Breast epithelium (tissue), 4 donors: ENCODE data around the gene CELF3. TPM values are rescaled to one million over a fixed set of nuclear protein-coding genes. Genes with fewer than 3 reads are reported as not detected.

Experiments used
- DNase-seq, 2 donors: peaks; one replicate each; pipeline ENCODE4 v3.0.0-alpha.2; 2019; ENCODE audit warnings: low spot score in 2 of 2
- H3K27ac ChIP-seq, 2 donors: fragments of 200-600 bp; sonication (generic) in 1 of 2; one replicate each; pipeline ENCODE4 v1.5.1; 2016 to 2019; ENCODE audit warnings: mild to moderate bottlenecking in 1 of 2
- H3K27me3 ChIP-seq, 2 donors: fragments of 200-600 bp; sonication (generic) in 1 of 2; one replicate each; pipeline versions ENCODE4 v1.5.1 to v1.6.0; 2017 to 2019; ENCODE audit warnings: control low read depth in 1 of 2, mild to moderate bottlenecking in 1 of 2
- H3K36me3 ChIP-seq: fragments of 200-600 bp; one replicate; pipeline ENCODE4 v1.5.1; 2019
- H3K4me1 ChIP-seq, 2 donors: fragments of 200-600 bp; sonication (generic); one replicate each; pipeline ENCODE4 v1.5.1; 2016 to 2019; ENCODE audit warnings: control low read depth in 1 of 2
- H3K4me3 ChIP-seq, 3 donors: fragments of 200-600 bp; sonication (generic); 1 replicate in 2 of 3; 2 replicates in 1 of 3; pipeline ENCODE4 v1.5.1; 2016 to 2019; ENCODE audit warnings: mild to moderate bottlenecking in 3 of 3, moderate library complexity in 2 of 3
- H3K9me3 ChIP-seq, 2 donors: fragments of 200-600 bp; sonication (generic) in 1 of 2; one replicate each; pipeline ENCODE4 v1.5.1; 2016 to 2019; ENCODE audit warnings: control low read depth in 1 of 2
- CTCF ChIP-seq, 3 donors: fragments of 450-650 bp; IDR thresholded peaks; one replicate each; pipeline ENCODE4 v1.5.1; 2016 to 2017; ENCODE audit warnings: antibody characterized with exemption in 3 of 3, mild to moderate bottlenecking in 3 of 3, moderate library complexity in 3 of 3
- POLR2A ChIP-seq: fragments of 450-650 bp; IDR thresholded peaks from one replicate; pipeline ENCODE4 v1.6.1; 2016; ENCODE audit warnings: antibody characterized with exemption, mild to moderate bottlenecking, moderate library complexity
- POLR2AphosphoS5 ChIP-seq, 3 donors: sonication (generic); formaldehyde crosslinking; IDR thresholded peaks; one replicate each; pipeline ENCODE4 v1.6.1; 2017; ENCODE audit warnings: antibody characterized with exemption in 3 of 3
- intact Hi-C: fragments of 100-400 bp; cut with DNase I; formaldehyde crosslinking; loops from one replicate; pipeline ENCODE4 v1.15.1; 2023; ENCODE audit warnings: low total_unique reads
- total RNA-seq, 3 donors: library from RNA; depleted of rRNA; stranded (reverse); fragments of >200 nt; gene quantifications; one replicate each; pipeline ENCODE4 v1.1.0, GENCODE V29; 2016

Gene CELF3
- total RNA-seq, 3 donors from 2014 or later: not detected

DNA sequence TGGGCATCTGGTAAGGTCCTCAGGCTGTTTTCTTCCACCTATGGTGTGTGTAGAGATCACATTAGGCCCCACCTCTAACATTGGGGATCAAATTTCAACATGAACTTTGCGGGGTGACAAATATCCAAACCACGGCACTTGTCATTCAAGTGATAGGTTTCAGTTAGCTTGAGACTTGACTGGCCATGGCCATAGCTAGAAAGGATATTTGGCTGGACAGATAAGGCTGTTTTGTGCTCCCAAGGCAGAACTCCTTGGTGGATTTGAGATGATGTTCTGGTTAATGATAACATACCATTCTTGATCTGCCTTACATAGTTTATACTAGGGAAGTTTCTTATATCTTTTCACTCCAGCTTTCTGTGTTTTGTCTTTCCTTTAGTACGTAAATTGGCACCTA is 48.5 kb downstream of the CELF3 start:
- no peak for DNase-seq
- Histone ChIP-seq H3K4me3 (no peak overlapping the region), H3K27me3 (no peaks in the 10 kb centered on the region), H3K4me1 (no peaks in the 10 kb centered on the region), H3K36me3 (no peaks in the 10 kb centered on the region), H3K9me3 (no peaks in the 10 kb centered on the region), H3K27ac (no peak overlapping the region)
- TF ChIP-seq POLR2A (no peak), CTCF (IDR thresholded peaks at IDR 0.05) (no peak), POLR2AphosphoS5 (IDR thresholded peaks at IDR 0.05) (no peak)
- intact Hi-C loops: no loop called here

DNA sequence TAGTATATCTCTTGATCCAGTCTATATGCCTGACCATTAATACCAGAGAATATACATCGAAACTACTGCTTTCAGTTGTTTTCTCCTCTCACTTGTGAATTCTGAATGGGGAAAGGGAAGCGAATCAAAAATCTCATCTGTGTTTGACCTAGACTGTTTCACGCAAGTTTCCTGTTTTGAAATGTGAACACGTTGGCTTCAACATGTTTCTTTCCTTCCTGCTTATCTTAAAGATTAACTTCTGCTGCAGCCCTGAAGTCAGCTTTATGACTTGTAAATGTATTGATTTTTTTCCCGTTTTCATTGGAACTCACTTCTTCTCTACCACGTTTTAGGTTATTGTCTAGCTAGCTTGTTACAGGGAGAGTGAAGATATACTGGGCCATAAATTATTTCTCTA is 54.9 kb downstream of the CELF3 start:
- TF ChIP-seq POLR2A (no peak), CTCF (IDR thresholded peaks at IDR 0.05) (no peak), POLR2AphosphoS5 (IDR thresholded peaks at IDR 0.05) (no peak)
- no peaks in the 10 kb centered on the region for H3K36me3 ChIP-seq

DNA sequence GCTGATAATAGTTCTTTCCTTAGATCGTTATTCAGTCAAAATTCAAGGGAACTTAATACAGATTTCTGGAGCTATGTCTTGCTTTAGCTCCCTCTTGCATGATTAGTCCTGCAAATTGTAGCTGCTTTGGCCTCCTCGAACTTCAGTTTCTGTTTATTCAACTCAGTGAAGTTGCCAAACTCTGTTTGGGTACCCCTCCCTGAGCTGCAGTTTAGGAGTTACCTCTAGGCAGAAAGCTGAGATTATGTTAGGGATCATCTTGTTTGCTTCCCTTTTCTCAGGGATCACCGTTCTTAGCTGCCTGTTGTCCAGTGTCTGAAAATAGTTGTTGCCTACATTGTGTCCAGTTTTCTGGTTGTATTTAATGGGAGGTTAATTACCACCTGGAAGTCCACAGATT is 61.2 kb downstream of the CELF3 start:
- no peaks in the 10 kb centered on the region for H3K27me3 ChIP-seq
- no peak for DNase-seq
- no peaks in the 10 kb centered on the region for H3K4me1 ChIP-seq
- no peak overlapping the region for H3K4me3 ChIP-seq
- no peak for TF ChIP-seq CTCF (IDR thresholded peaks at IDR 0.05)
- no peak for TF ChIP-seq POLR2AphosphoS5 (IDR thresholded peaks at IDR 0.05)
- no peak for TF ChIP-seq POLR2A
- no peak overlapping the region for H3K27ac ChIP-seq
- no peaks in the 10 kb centered on the region for H3K36me3 ChIP-seq
- no peaks in the 10 kb centered on the region for H3K9me3 ChIP-seq
- intact Hi-C loops: no loop called here

More for the DNA sequence above, 54.9 kb downstream of the CELF3 start:
- intact Hi-C loops: no loop called here
- DNase-seq: no peak
- no peaks in the 10 kb centered on the region for H3K4me1 ChIP-seq
- H3K9me3 ChIP-seq: no peaks in the 10 kb centered on the region
- no peak overlapping the region for H3K4me3 ChIP-seq
- H3K27me3 ChIP-seq: no peaks in the 10 kb centered on the region
- H3K27ac ChIP-seq: no peak overlapping the region

- H3K36me3 ChIP-seq: no peaks in the 10 kb centered on the region
- no peak for DNase-seq
- no peak overlapping the region for H3K4me3 ChIP-seq
- no peak overlapping the region for H3K27ac ChIP-seq
- H3K27me3 ChIP-seq: no peaks in the 10 kb centered on the region
- H3K9me3 ChIP-seq: no peaks in the 10 kb centered on the region
- intact Hi-C loops: no loop called here
- no peaks in the 10 kb centered on the region for H3K4me1 ChIP-seq
- TF ChIP-seq CTCF (IDR thresholded peaks at IDR 0.05): no peak
These were observed 63.2 kb downstream of the CELF3 start for GRCh38 chr1:151653397-151653796.

Other genes with a start within 250 kb of the CELF3 start
- gene CGN, start 205.4 kb downstream of the CELF3 start, total RNA-seq: 10 to 100 TPM in 2 of 3 donors, under 1 TPM in 1; 0.16 to 28.1 (median 13.4) TPM
- gene TUFT1, start 176.5 kb downstream of the CELF3 start, total RNA-seq: 10 to 100 TPM in 2 of 3 donors, 1 to 10 TPM in 1; 7.2 to 21.2 (median 13.4) TPM
- 10 to 100 TPM; 41.3 to 46.8 (median 43.6) TPM for gene SNX27, start 104.8 kb downstream of the CELF3 start, total RNA-seq
- not detected for gene RIIAD1, start 4.7 kb upstream of the CELF3 start, total RNA-seq
- 10 to 100 TPM; 58.3 to 68.5 (median 66.9) TPM for gene MRPL9, start 46.7 kb upstream of the CELF3 start, total RNA-seq
- 1 to 10 TPM; 5.6 to 9.7 (median 6.7) TPM for gene TDRKH, start 73.7 kb upstream of the CELF3 start, total RNA-seq
- under 1 TPM; 0.16 to 0.88 (median 0.33) TPM for gene LINGO4, start 88.6 kb upstream of the CELF3 start, total RNA-seq
- gene RORC, start 115.0 kb upstream of the CELF3 start, total RNA-seq: 10 to 100 TPM in 2 of 3 donors, 1 to 10 TPM in 1; 7.8 to 48.6 (median 24.9) TPM
- under 1 TPM in 2 of 3 donors, not detected in 1; 0.32 to 0.73 TPM for gene C2CD4D, start 123.0 kb upstream of the CELF3 start, total RNA-seq
- not detected for gene THEM5, start 136.9 kb upstream of the CELF3 start, total RNA-seq
- gene THEM4, start 192.7 kb upstream of the CELF3 start, total RNA-seq: 10 to 100 TPM; 21.6 to 23.7 (median 22.2) TPM